A549 (cell line): ENCODE measurements around the gene SLC23A3. TPM values are rescaled to one million over a fixed set of nuclear protein-coding genes. Genes with fewer than 3 reads are reported as not detected.

Source experiments
- ATAC-seq, 2 experiments: fragments of 200-7000 bp in 1 of 2; fragments of >200 bp in 1 of 2; cut with Nextera tagmentation in 1 of 2; cut with Tn5 transposase in 1 of 2; 3 replicates each; pipeline versions ENCODE4 v1.8.0 to v1.9.1; 2018 to 2020; ENCODE audit warnings: mild to moderate bottlenecking in 1 of 2, moderate library complexity in 1 of 2
- CTCF ChIA-PET: fragments of 300-600 bp; sonication (Branson Sonifier 250); formaldehyde crosslinking; extraction: SDS; loops from one replicate; lab custom pipeline; 2021; ENCODE audit warnings: antibody characterized with exemption, inconsistent platforms; lab: Yijun Ruan, JAX
- POLR2A ChIA-PET: fragments of 350-600 bp; formaldehyde crosslinking; extraction: SDS; loops from one replicate; lab custom pipeline; 2021; ENCODE audit warnings: antibody characterized with exemption, inconsistent platforms; lab: Yijun Ruan, JAX
- DNase-seq, 2 experiments: peaks; one replicate each; pipeline versions ENCODE4 v3.0.0 to v3.0.0-alpha.2; 2011 to 2016; ENCODE audit warnings: low read depth in 1 of 2, low spot score in 1 of 2
- FAIRE-seq: peaks from 2 replicates; lab custom pipeline; 2011; peaks lifted over from hg19 to GRCh38; lab: Jason Lieb, UNC
- H3K27ac ChIP-seq, 2 experiments: fragments of >200 bp; sonication (Bioruptor Twin); formaldehyde crosslinking; 3 replicates each; pipeline ENCODE4 v1.5.1; 2016 to 2017
- H3K4me1 ChIP-seq: fragments of >200 bp; sonication (Bioruptor Twin); formaldehyde crosslinking; 3 replicates; pipeline ENCODE4 v1.6.1; 2016
- H3K4me2 ChIP-seq: fragments of >200 bp; sonication (Bioruptor Twin); formaldehyde crosslinking; 3 replicates; pipeline ENCODE4 v1.6.1; 2016
- H3K4me3 ChIP-seq: fragments of >200 bp; sonication (Bioruptor Twin); formaldehyde crosslinking; 3 replicates; pipeline ENCODE4 v1.5.1; 2016
- H3K9me3 ChIP-seq: fragments of >200 bp; sonication (Bioruptor Twin); formaldehyde crosslinking; 3 replicates; pipeline ENCODE4 v1.6.1; 2016
- CBX2 ChIP-seq: fragments of 200-600 bp; sonication (generic); IDR thresholded peaks from 2 replicates; pipeline ENCODE4 v1.6.1; 2016; ENCODE audit warnings: low read depth, mild to moderate bottlenecking, borderline replicate concordance
- CBX8 ChIP-seq: fragments of 200-600 bp; sonication (generic); IDR thresholded peaks from 2 replicates; pipeline ENCODE4 v1.6.1; 2016
- EHMT2 ChIP-seq: fragments of 200-600 bp; sonication (generic); IDR thresholded peaks from 2 replicates; pipeline ENCODE4 v1.6.1; 2016; ENCODE audit warnings: antibody characterized with exemption, low read depth, mild to moderate bottlenecking, moderate library complexity
- ESRRA ChIP-seq: fragments of 150-350 bp; IDR thresholded peaks from 2 replicates; pipeline ENCODE4 v1.6.1; 2014; ENCODE audit warnings: mild to moderate bottlenecking, low read length, borderline replicate concordance
- FOSB ChIP-seq: fragments of 250-450 bp; sonication (Bioruptor Pico); IDR thresholded peaks from 2 replicates; pipeline ENCODE4 v1.5.0; 2020; ENCODE audit warnings: mild to moderate bottlenecking, moderate library complexity
- FOSL2 ChIP-seq, 2 experiments: fragments of 450-650 bp in 1 of 2; fragments of >200 bp in 1 of 2; sonication (Bioruptor Twin) in 1 of 2; formaldehyde crosslinking; IDR thresholded peaks; 2 replicates each; pipeline versions ENCODE4 v1.5.0 to v1.6.1; 2016 to 2020; ENCODE audit warnings: mild to moderate bottlenecking in 1 of 2, moderate library complexity in 1 of 2
- HEYL ChIP-seq: fragments of 250-450 bp; sonication (Bioruptor Pico); IDR thresholded peaks from 2 replicates; pipeline ENCODE4 v1.8.0; 2021; ENCODE audit warnings: mild to moderate bottlenecking, moderate library complexity
- HOXB13 ChIP-seq: fragments of 250-450 bp; sonication (Bioruptor Pico); IDR thresholded peaks from 2 replicates; pipeline ENCODE4 v1.5.0; 2020; ENCODE audit warnings: low read depth, mild to moderate bottlenecking, moderate library complexity
- HOXB5 ChIP-seq: fragments of 250-450 bp; sonication (Bioruptor Pico); IDR thresholded peaks from 2 replicates; pipeline ENCODE4 v1.5.0; 2020; ENCODE audit warnings: mild to moderate bottlenecking, moderate library complexity
- JUNB ChIP-seq: fragments of >200 bp; sonication (Bioruptor Twin); formaldehyde crosslinking; IDR thresholded peaks from 2 replicates; pipeline ENCODE4 v1.6.1; 2016
- KDM5A ChIP-seq: fragments of 200-600 bp; sonication (generic); IDR thresholded peaks from 2 replicates; pipeline ENCODE4 v1.6.1; 2016; ENCODE audit warnings: antibody characterized with exemption, mild to moderate bottlenecking
- MAFK ChIP-seq: fragments of 450-650 bp; IDR thresholded peaks from 2 replicates; pipeline ENCODE4 v1.6.1; 2014; ENCODE audit not compliant: partially characterized antibody
- MAZ ChIP-seq: fragments of 150-350 bp; IDR thresholded peaks from 2 replicates; pipeline ENCODE4 v1.6.1; 2014; ENCODE audit warnings: antibody characterized with exemption, low read depth, low read length, borderline replicate concordance
- MYC ChIP-seq: IDR thresholded peaks from 2 replicates; pipeline ENCODE4 v1.6.1; 2012; ENCODE audit warnings: mild to moderate bottlenecking, inconsistent platforms, low read length, improper control_type of control experiment, borderline replicate concordance
- NR3C1 ChIP-seq: fragments of >200 bp; sonication (Bioruptor Twin); formaldehyde crosslinking; IDR thresholded peaks from 3 replicates; pipeline ENCODE4 v1.6.1; 2017
- POLR2A ChIP-seq: IDR thresholded peaks from 2 replicates; pipeline ENCODE4 v1.6.1; 2012; ENCODE audit warnings: mild to moderate bottlenecking, low read length
- RCOR1 ChIP-seq: fragments of 150-350 bp; IDR thresholded peaks from 2 replicates; pipeline ENCODE4 v1.6.1; 2014; ENCODE audit warnings: antibody characterized with exemption, low read length, low read depth
- RNF2 ChIP-seq: fragments of 200-600 bp; sonication (generic); IDR thresholded peaks from 2 replicates; pipeline ENCODE4 v1.6.1; 2016; ENCODE audit warnings: low read depth, mild to moderate bottlenecking, antibody characterized with exemption, moderate library complexity, borderline replicate concordance
- SMC3 ChIP-seq: fragments of >200 bp; sonication (Bioruptor Twin); formaldehyde crosslinking; IDR thresholded peaks from 3 replicates; pipeline ENCODE4 v1.6.1; 2018; ENCODE audit warnings: inconsistent platforms
- ZNF302 ChIP-seq: fragments of 250-450 bp; sonication (Bioruptor Pico); IDR thresholded peaks from 2 replicates; pipeline ENCODE4 v1.9.0; 2021; ENCODE audit warnings: inconsistent platforms, mild to moderate bottlenecking, moderate library complexity
- WGBS: methylation state at CpG from one replicate; pipeline ENCODE4 v1.1.6; 2017; ENCODE audit errors: missing lambda C conversion rate; 5-methylcytosine and 5-hydroxymethylcytosine counted together
- polyA plus RNA-seq, 4 experiments: library from polyadenylated mRNA; depleted of rRNA in 3 of 4; stranded (reverse); fragments of >200 nt; fragmentation: RNase III in 1 of 4; extraction: RNeasy Plus Mini Kit Qiagen cat#74134 plus additional on column Dnase treatment in 1 of 4; gene quantifications; 2 replicates in 3 of 4; 3 replicates in 1 of 4; pipeline ENCODE4 v1.2.3, GENCODE V29; 2011 to 2017
- TF ChIP-seq, protein P1 (sequence below): IDR thresholded peaks from 2 replicates; pipeline ENCODE4 v1.6.1; 2012
- TF ChIP-seq, protein P2 (sequence below): fragments of >200 bp; sonication (Bioruptor Twin); formaldehyde crosslinking; IDR thresholded peaks from 3 replicates; pipeline ENCODE4 v1.5.1; 2016
- TF ChIP-seq, protein P3 (sequence below): fragments of 250-450 bp; sonication (Bioruptor Pico); IDR thresholded peaks from 2 replicates; pipeline ENCODE4 v1.5.0; 2021; ENCODE audit warnings: mild to moderate bottlenecking, moderate library complexity, borderline replicate concordance
- TF ChIP-seq, protein P4 (sequence below): fragments of >200 bp; sonication (Bioruptor Twin); formaldehyde crosslinking; IDR thresholded peaks from 2 replicates; pipeline ENCODE4 v1.6.1; 2016

SLC23A3 gene
- polyA plus RNA-seq, 2 of the 4 experiments (the other 2 are of a cell fraction) = 0.39 to 0.90 TPM

GRCh38 chr2:219184121-219184520 lies 14.3 kb upstream of the SLC23A3 start:
- Histone ChIP-seq H3K4me1 (peaks cover 7% of the 10 kb centered on the region), H3K4me3 (no peak overlapping the region), H3K27ac (no peak overlapping the region)
- WGBS = 91% methylated on average over 2 of the region's 2 CpGs
- POLR2A ChIA-PET = no interaction called here
- DNase-seq = no peak
- ATAC-seq = no peak
- CTCF ChIA-PET = interaction anchor here (0.7 to 4.0 kb wide), 4 partner anchors 10 to 110 kb away, joined by 4 to 24 read pairs (median 4); partner anchors contain the start of gene NHEJ1
- TF ChIP-seq POLR2A (no peak), SMC3 (no peak), NR3C1 (no peak), HOXB13 (CRISPR knock-in tag) (no peak), HOXB5 (CRISPR knock-in tag) (no peak), CBX2 (no peak), MAFK (no peak), FOSL2 (IDR thresholded peaks at IDR 0.05) (no peak), FOSL2 (CRISPR knock-in tag; IDR thresholded peaks at IDR 0.05) (no peak), EHMT2 (no peak), ZNF302 (CRISPR knock-in tag) (no peak), RCOR1 (no peak), KDM5A (no peak), MYC (no peak), CBX8 (no peak), HEYL (CRISPR knock-in tag) (no peak)
- TF ChIP-seq, protein P1, sequence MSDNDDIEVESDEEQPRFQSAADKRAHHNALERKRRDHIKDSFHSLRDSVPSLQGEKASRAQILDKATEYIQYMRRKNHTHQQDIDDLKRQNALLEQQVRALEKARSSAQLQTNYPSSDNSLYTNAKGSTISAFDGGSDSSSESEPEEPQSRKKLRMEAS = no peak
- TF ChIP-seq, protein P2, sequence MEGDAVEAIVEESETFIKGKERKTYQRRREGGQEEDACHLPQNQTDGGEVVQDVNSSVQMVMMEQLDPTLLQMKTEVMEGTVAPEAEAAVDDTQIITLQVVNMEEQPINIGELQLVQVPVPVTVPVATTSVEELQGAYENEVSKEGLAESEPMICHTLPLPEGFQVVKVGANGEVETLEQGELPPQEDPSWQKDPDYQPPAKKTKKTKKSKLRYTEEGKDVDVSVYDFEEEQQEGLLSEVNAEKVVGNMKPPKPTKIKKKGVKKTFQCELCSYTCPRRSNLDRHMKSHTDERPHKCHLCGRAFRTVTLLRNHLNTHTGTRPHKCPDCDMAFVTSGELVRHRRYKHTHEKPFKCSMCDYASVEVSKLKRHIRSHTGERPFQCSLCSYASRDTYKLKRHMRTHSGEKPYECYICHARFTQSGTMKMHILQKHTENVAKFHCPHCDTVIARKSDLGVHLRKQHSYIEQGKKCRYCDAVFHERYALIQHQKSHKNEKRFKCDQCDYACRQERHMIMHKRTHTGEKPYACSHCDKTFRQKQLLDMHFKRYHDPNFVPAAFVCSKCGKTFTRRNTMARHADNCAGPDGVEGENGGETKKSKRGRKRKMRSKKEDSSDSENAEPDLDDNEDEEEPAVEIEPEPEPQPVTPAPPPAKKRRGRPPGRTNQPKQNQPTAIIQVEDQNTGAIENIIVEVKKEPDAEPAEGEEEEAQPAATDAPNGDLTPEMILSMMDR = no peak
- TF ChIP-seq, all 56 proteins: peak for 0
- no peak overlapping the region for H3K4me2 ChIP-seq
- H3K9me3 ChIP-seq = no peaks in the 10 kb centered on the region
- FAIRE-seq = no peak

- WGBS = 93% methylated on average over 6 of the region's 6 CpGs
- Histone ChIP-seq H3K27ac (no peak overlapping the region), H3K4me1 (peaks cover 10% of the 10 kb centered on the region)
- CTCF ChIA-PET = interaction anchor here (1.0 to 4.0 kb wide), 5 partner anchors 9 to 111 kb away, joined by 4 to 24 read pairs (median 6); partner anchors contain the start of gene SLC23A3
- ATAC-seq = no peak
- TF ChIP-seq MAZ (no peak), JUNB (no peak), HOXB5 (CRISPR knock-in tag) (no peak), FOSB (no peak), RNF2 (no peak), NR3C1 (no peak), ESRRA (no peak)
- TF ChIP-seq, protein P3, sequence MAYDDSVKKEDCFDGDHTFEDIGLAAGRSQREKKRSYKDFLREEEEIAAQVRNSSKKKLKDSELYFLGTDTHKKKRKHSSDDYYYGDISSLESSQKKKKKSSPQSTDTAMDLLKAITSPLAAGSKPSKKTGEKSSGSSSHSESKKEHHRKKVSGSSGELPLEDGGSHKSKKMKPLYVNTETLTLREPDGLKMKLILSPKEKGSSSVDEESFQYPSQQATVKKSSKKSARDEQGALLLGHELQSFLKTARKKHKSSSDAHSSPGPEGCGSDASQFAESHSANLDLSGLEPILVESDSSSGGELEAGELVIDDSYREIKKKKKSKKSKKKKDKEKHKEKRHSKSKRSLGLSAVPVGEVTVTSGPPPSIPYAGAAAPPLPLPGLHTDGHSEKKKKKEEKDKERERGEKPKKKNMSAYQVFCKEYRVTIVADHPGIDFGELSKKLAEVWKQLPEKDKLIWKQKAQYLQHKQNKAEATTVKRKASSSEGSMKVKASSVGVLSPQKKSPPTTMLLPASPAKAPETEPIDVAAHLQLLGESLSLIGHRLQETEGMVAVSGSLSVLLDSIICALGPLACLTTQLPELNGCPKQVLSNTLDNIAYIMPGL (CRISPR knock-in tag) = no peak
- TF ChIP-seq, protein P4, sequence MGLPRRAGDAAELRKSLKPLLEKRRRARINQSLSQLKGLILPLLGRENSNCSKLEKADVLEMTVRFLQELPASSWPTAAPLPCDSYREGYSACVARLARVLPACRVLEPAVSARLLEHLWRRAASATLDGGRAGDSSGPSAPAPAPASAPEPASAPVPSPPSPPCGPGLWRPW = no peak
- TF ChIP-seq, all 56 proteins: peak for 0
- FAIRE-seq (no peak), DNase-seq (no peak)
- POLR2A ChIA-PET = no interaction called here
- Histone ChIP-seq H3K4me2 (no peak overlapping the region), H3K4me3 (no peak overlapping the region), H3K9me3 (no peaks in the 10 kb centered on the region)
These were observed 13.4 kb upstream of the SLC23A3 start for GRCh38 chr2:219183151-219183772.
